Measurements from ENCODE around the gene SLC4A2. TPM values are rescaled to one million over a fixed set of nuclear protein-coding genes. Genes with fewer than 3 reads are reported as not detected.
"Not testable (repeated sequence)": the region's sequence is repeated elsewhere in the genome, so short reads cannot be mapped to it uniquely, and the experiment has no call there.

The SLC4A2 gene
- total RNA-seq, 1 donor from 2014 or later, result 66.5 TPM

GRCh38 chr7:151025924-151026671, 33.3 kb upstream of the SLC4A2 start:
- Histone ChIP-seq H3K4me3 (no peak overlapping the region), H3K36me3 (no peaks in the 10 kb centered on the region), H3K27ac (no peak overlapping the region), H3K9me3 (no peaks in the 10 kb centered on the region), H3K27me3 (no peaks in the 10 kb centered on the region), H3K4me1 (peaks cover 21% of the 10 kb centered on the region)
- intact Hi-C loops (cut with DNase I), result no loop called here
- DNase-seq (ENCODE audit: extremely low spot score in 2 of 2), result no peak
- TF ChIP-seq POLR2A (IDR thresholded peaks at IDR 0.05) (no peak), POLR2AphosphoS5 (IDR thresholded peaks at IDR 0.05; ENCODE audit: insufficient read depth in 1 of 2, low read depth in 1 of 2) (no peak), CTCF (IDR thresholded peaks at IDR 0.05) (no peak)

- intact Hi-C loops (cut with DNase I); H3K9me3 ChIP-seq; H3K36me3 ChIP-seq; DNase-seq (ENCODE audit: extremely low spot score in 2 of 2); H3K27me3 ChIP-seq: not testable (repeated sequence)
- H3K4me1 ChIP-seq, result peaks cover 21% of the 10 kb centered on the region
- H3K27ac ChIP-seq, result peak overlapping the region; percentile 82
- peak overlapping the region in 1 of 2 donors; percentile 65 for H3K4me3 ChIP-seq
Observed at GRCh38 chr7:151026771-151027727, 32.3 kb upstream of the SLC4A2 start.

- intact Hi-C loops (cut with DNase I), result loop anchor here (2.0 kb wide), 1 partner anchor 55 kb away; the partner anchor contains the start of gene TMUB1
Observed at GRCh38 chr7:151027728-151028130, 31.7 kb upstream of the SLC4A2 start.

GRCh38 chr7:151028131-151028947, 31.1 kb upstream of the SLC4A2 start, which contains the start of gene ABCB8:
Gene ABCB8, plus strand, starts transcription at chr7:151028450. Its CDS starts 66 bp downstream, at chr7:151028516.
- Histone ChIP-seq H3K4me1 (peaks cover 21% of the 10 kb centered on the region), H3K9me3 (no peaks in the 10 kb centered on the region), H3K4me3 (peak within 1 kb of the TSS; percentile 65 to 90), H3K27ac (peak within 1 kb of the TSS; percentile 82), H3K36me3 (no peaks in the 10 kb centered on the region), H3K27me3 (no peaks in the 10 kb centered on the region)
- TF ChIP-seq POLR2AphosphoS5 (IDR thresholded peaks at IDR 0.05; ENCODE audit: insufficient read depth in 1 of 2, low read depth in 1 of 2) (peak; percentile 88 to 96), CTCF (IDR thresholded peaks at IDR 0.05) (peak; percentile 4 to 31 (median 31)), POLR2A (IDR thresholded peaks at IDR 0.05) (peak in 1 of 2 donors; percentile 57)
- DNase-seq (ENCODE audit: extremely low spot score in 2 of 2), result peak; percentile 97 to 100
- intact Hi-C loops (cut with DNase I), result loop anchor here (2.0 kb wide), 1 partner anchor 54 kb away; the partner anchor contains the start of gene TMUB1

More at GRCh38 chr7:151027728-151028130, 31.7 kb upstream of the SLC4A2 start:
- peaks cover 21% of the 10 kb centered on the region for H3K4me1 ChIP-seq
- H3K36me3 ChIP-seq; H3K9me3 ChIP-seq; DNase-seq (ENCODE audit: extremely low spot score in 2 of 2); H3K27me3 ChIP-seq: not testable (repeated sequence)
- peak overlapping the region; percentile 65 to 90 for H3K4me3 ChIP-seq
- peak overlapping the region; percentile 82 for H3K27ac ChIP-seq

GRCh38 chr7:151028948-151029501, 30.4 kb upstream of the SLC4A2 start:
- Histone ChIP-seq H3K27me3 (no peaks in the 10 kb centered on the region), H3K9me3 (no peaks in the 10 kb centered on the region), H3K4me1 (peaks cover 21% of the 10 kb centered on the region), H3K27ac (peak overlapping the region; percentile 82), H3K36me3 (peaks cover 0 to 3% of the 10 kb centered on the region in 2 donors), H3K4me3 (peak overlapping the region; percentile 65 to 90)
- intact Hi-C loops (cut with DNase I), result loop anchor here (2.0 kb wide), 1 partner anchor 54 kb away; the partner anchor contains the start of gene TMUB1
- DNase-seq (ENCODE audit: extremely low spot score in 2 of 2), result no peak
- TF ChIP-seq CTCF (IDR thresholded peaks at IDR 0.05) (no peak), POLR2AphosphoS5 (IDR thresholded peaks at IDR 0.05; ENCODE audit: insufficient read depth in 1 of 2, low read depth in 1 of 2) (no peak), POLR2A (IDR thresholded peaks at IDR 0.05) (no peak)
